Chondrocyte (in vitro differentiated cells): ENCODE measurements around the gene ZC3H12C. TPM values are rescaled to one million over a fixed set of nuclear protein-coding genes. Genes with fewer than 3 reads are reported as not detected.

Source experiments
- DNase-seq: peaks from one replicate; pipeline ENCODE4 v3.0.0; 2021; ENCODE audit warnings: mixed read lengths, low spot score
- H3K27ac Mint-ChIP-seq: one replicate; pipeline ENCODE4 v1.8.0; 2021; ENCODE audit warnings: mild to moderate bottlenecking, moderate library complexity, mixed read lengths; ENCODE audit not compliant: unreplicated experiment
- H3K27me3 Mint-ChIP-seq: 2 replicates; pipeline ENCODE4 v1.8.0; 2021; ENCODE audit warnings: low read depth, mixed read lengths
- H3K36me3 Mint-ChIP-seq: 2 replicates; pipeline ENCODE4 v1.8.0; 2021; ENCODE audit warnings: low read depth, mixed read lengths
- H3K4me1 Mint-ChIP-seq: 2 replicates; pipeline ENCODE4 v1.8.0; 2021; ENCODE audit warnings: low read depth, mild to moderate bottlenecking, mixed read lengths
- H3K4me3 Mint-ChIP-seq: one replicate; pipeline ENCODE4 v1.8.0; 2021; ENCODE audit warnings: mild to moderate bottlenecking, moderate library complexity, mixed read lengths; ENCODE audit not compliant: unreplicated experiment
- H3K9me3 Mint-ChIP-seq: 2 replicates; pipeline ENCODE4 v1.8.0; 2021; ENCODE audit warnings: low read depth, mixed read lengths
- total RNA-seq: library from RNA; stranded (reverse); gene quantifications from 3 replicates; pipeline ENCODE4 v1.2.1, GENCODE V29; 2021
- TF ChIP-seq, protein P1 (sequence below): fragments of 200-600 bp; sonication (generic); IDR thresholded peaks from 2 replicates; pipeline ENCODE4 v1.5.0; 2021; ENCODE audit warnings: antibody characterized with exemption, mild to moderate bottlenecking, moderate library complexity

Gene ZC3H12C
- total RNA-seq, 1 donor from 2014 or later: 10.1 TPM

GRCh38 chr11:110050201-110050506 is 43.0 kb upstream of the ZC3H12C start:
- Mint-ChIP-seq H3K27ac (no peak overlapping the region), H3K27me3 (no peaks in the 10 kb centered on the region), H3K4me1 (no peaks in the 10 kb centered on the region), H3K36me3 (peaks cover 5% of the 10 kb centered on the region), H3K9me3 (peaks cover 14% of the 10 kb centered on the region), H3K4me3 (no peak overlapping the region)
- TF ChIP-seq, protein P1, sequence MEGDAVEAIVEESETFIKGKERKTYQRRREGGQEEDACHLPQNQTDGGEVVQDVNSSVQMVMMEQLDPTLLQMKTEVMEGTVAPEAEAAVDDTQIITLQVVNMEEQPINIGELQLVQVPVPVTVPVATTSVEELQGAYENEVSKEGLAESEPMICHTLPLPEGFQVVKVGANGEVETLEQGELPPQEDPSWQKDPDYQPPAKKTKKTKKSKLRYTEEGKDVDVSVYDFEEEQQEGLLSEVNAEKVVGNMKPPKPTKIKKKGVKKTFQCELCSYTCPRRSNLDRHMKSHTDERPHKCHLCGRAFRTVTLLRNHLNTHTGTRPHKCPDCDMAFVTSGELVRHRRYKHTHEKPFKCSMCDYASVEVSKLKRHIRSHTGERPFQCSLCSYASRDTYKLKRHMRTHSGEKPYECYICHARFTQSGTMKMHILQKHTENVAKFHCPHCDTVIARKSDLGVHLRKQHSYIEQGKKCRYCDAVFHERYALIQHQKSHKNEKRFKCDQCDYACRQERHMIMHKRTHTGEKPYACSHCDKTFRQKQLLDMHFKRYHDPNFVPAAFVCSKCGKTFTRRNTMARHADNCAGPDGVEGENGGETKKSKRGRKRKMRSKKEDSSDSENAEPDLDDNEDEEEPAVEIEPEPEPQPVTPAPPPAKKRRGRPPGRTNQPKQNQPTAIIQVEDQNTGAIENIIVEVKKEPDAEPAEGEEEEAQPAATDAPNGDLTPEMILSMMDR: no peak
- no peak for DNase-seq

DNA sequence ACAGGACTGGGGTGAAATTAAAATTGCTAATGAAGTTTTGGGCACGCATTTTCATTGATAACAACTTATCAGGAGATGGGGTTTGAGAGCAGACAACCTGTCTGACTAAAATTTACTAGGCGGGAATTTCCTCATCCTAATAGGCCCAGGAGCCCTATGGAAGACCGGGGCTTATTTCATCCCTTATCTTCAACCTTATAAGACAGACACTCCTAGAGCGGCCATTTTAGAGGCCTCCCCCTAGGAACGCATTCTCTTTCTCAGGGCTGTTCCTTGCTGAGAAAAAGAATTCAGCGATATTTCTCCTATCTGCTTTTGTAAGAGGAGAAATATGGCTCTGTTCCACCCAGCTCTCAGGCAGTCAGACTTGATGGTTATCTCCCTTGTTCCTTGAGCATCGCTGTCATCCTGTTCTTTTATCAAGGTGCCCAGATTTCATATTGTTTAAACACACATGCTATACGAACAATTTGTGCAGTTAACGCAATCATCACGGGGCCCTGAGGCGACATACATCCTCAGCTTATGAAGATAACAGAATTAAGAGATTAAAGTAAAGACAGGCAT is 39.3 kb upstream of the ZC3H12C start:
- Mint-ChIP-seq H3K4me1 (no peaks in the 10 kb centered on the region), H3K27me3 (no peaks in the 10 kb centered on the region), H3K4me3 (no peak overlapping the region), H3K36me3 (peaks cover 5% of the 10 kb centered on the region), H3K9me3 (peaks cover 14% of the 10 kb centered on the region), H3K27ac (no peak overlapping the region)
- no peak for DNase-seq
- TF ChIP-seq, protein P1: no peak

DNA sequence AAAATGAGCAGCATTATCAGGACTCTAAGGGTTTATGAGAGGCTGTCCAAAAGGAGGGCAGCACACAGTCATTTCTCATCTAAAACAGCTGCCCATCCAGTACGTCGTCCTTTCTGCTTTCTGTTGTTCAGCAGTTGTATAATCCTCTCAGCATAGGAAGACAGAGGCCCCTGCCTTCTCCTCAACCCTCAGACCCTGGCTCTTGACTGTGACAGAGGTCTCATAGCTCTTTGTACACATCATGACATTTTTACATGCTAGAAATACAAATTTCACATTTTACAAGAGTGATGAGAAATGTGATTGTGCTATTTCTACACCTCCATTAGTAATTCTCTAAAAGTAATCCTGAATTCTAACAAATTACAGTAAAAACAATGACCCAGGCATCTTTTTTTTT is 36.2 kb upstream of the ZC3H12C start:
- TF ChIP-seq, protein P1: no peak
- no peak overlapping the region for H3K4me3 Mint-ChIP-seq
- H3K27ac Mint-ChIP-seq: no peak overlapping the region
- H3K27me3 Mint-ChIP-seq: no peaks in the 10 kb centered on the region
- H3K36me3 Mint-ChIP-seq: peaks cover 5% of the 10 kb centered on the region
- H3K9me3 Mint-ChIP-seq: peaks cover 14% of the 10 kb centered on the region
- no peak for DNase-seq
- H3K4me1 Mint-ChIP-seq: peaks cover 14% of the 10 kb centered on the region

DNA sequence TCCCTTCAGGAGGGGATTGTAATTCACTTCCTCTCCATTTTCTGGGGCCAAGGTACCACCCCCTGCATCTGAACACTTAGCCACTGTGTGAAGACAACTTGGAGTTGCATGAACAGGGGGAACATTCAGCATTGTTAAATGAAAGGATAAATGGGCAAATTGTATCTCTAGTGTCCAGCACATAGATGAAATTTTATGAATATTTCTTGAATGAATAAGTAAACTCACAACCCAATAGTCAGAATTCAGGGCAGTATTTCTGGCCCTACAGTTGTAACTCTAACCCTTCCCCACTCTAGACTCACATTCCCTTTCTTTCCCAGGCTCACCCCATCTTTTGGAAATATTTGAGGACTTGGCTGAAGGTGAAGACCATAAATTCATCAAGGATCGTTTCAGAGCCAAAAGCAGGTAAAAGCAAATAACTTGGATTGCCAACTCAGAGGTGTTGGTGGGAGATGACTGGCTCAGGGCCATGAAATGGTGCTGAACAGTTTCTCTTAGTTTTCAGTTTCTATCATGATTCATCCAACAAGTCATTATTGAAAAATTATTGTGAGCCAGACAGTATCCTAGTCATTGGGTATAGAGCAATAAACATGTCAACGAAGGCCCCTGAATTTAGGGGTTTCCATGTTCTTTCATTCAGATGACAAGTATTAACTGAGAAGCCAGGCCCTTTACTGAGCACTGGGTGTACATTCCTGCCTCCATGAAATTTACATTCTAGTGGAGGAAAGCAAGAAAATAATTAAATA is 33.3 kb upstream of the ZC3H12C start:
- H3K27me3 Mint-ChIP-seq: no peaks in the 10 kb centered on the region

DNA sequence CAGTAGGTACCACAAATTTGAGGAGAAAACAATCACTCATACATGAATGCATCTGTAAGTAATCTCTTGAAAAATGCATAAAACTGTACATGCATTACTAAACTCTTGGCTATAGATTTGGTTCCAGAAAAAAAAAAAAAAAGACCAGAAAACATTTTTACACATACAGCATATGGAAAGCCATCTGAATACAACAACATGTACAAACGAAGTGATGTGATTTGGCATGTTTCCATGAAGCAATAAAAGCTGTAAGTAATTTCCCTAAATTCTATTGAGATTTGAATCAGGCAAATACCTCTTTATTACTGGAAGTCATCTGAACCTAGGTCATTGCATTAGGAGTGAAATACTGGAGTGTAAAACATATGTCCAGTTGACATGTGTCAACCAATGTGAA is 31.9 kb upstream of the ZC3H12C start:
- no peak overlapping the region for H3K27ac Mint-ChIP-seq
- H3K9me3 Mint-ChIP-seq: no peaks in the 10 kb centered on the region
- no peak overlapping the region for H3K4me3 Mint-ChIP-seq
- H3K4me1 Mint-ChIP-seq: peaks cover 14% of the 10 kb centered on the region
- no peaks in the 10 kb centered on the region for H3K27me3 Mint-ChIP-seq
- DNase-seq: no peak
- TF ChIP-seq, protein P1: no peak
- H3K36me3 Mint-ChIP-seq: no peaks in the 10 kb centered on the region

More for the DNA sequence above, 33.3 kb upstream of the ZC3H12C start:
- TF ChIP-seq, protein P1: no peak
- H3K9me3 Mint-ChIP-seq: no peaks in the 10 kb centered on the region
- H3K27ac Mint-ChIP-seq: peak overlapping the region; percentile 45
- H3K4me1 Mint-ChIP-seq: peaks cover 14% of the 10 kb centered on the region
- no peak overlapping the region for H3K4me3 Mint-ChIP-seq
- no peak for DNase-seq
- no peaks in the 10 kb centered on the region for H3K36me3 Mint-ChIP-seq
